Gastrocnemius medialis (tissue), 4 donors: Measurements from ENCODE around the gene PROM2. TPM values are rescaled to one million over a fixed set of nuclear protein-coding genes. Genes with fewer than 3 reads are reported as not detected.

Experiments used
- ATAC-seq, 2 donors: fragments of 150-250 bp; one replicate each; pipeline ENCODE4 v1.9.1; 2016
- DNase-seq, 2 donors: peaks; one replicate each; pipeline ENCODE4 v3.0.0-alpha.2; 2019
- H3K27ac ChIP-seq, 4 donors: fragments of 200-600 bp; sonication (generic); 1 replicate in 1 of 4; 2 replicates in 3 of 4; pipeline ENCODE4 v1.5.1; 2016 to 2018; ENCODE audit warnings: mild to moderate bottlenecking in 2 of 4, moderate library complexity in 1 of 4
- H3K27me3 ChIP-seq, 3 donors: fragments of 200-600 bp; sonication (generic) in 2 of 3; 1 replicate in 1 of 3; 2 replicates in 2 of 3; pipeline versions ENCODE4 v1.5.1 to v1.6.0; 2016 to 2019; ENCODE audit warnings: mild to moderate bottlenecking in 1 of 3, moderate library complexity in 1 of 3
- H3K36me3 ChIP-seq, 2 donors: fragments of 200-600 bp; sonication (generic) in 1 of 2; one replicate each; pipeline ENCODE4 v1.5.1; 2017 to 2018
- H3K4me1 ChIP-seq, 2 donors: fragments of 200-600 bp; sonication (generic) in 1 of 2; one replicate each; pipeline ENCODE4 v1.5.1; 2016 to 2017; ENCODE audit warnings: mild to moderate bottlenecking in 2 of 2
- H3K4me3 ChIP-seq, 4 donors: fragments of 200-600 bp; sonication (generic) in 3 of 4; 1 replicate in 1 of 4; 2 replicates in 3 of 4; pipeline ENCODE4 v1.5.1; 2016 to 2019; ENCODE audit warnings: mild to moderate bottlenecking in 2 of 4
- H3K9me3 ChIP-seq, 3 donors: fragments of 200-600 bp; sonication (generic) in 2 of 3; 1 replicate in 1 of 3; 2 replicates in 2 of 3; pipeline ENCODE4 v1.5.1; 2016 to 2019
- POLR2A ChIP-seq, 2 donors: fragments of 450-650 bp; IDR thresholded peaks; one replicate each; pipeline ENCODE4 v1.6.1; 2017; ENCODE audit warnings: antibody characterized with exemption in 2 of 2, mild to moderate bottlenecking in 2 of 2, moderate library complexity in 2 of 2
- in situ Hi-C, 4 donors: fragments of 200-750 bp; cut with MboI; loops; one replicate each; pipeline versions ENCODE4 v1.15.0 to v1.8.0; 2017; ENCODE audit warnings: low sequenced_read_pairs in 4 of 4
- intact Hi-C: fragments of 100-400 bp; cut with DNase I; formaldehyde crosslinking; loops from one replicate; pipeline ENCODE4 v1.15.1; 2023; ENCODE audit warnings: low total_unique reads
- total RNA-seq, 4 donors: library from RNA; depleted of rRNA; stranded (reverse); fragments of >200 nt; gene quantifications; one replicate each; pipeline versions ENCODE4 v1.1.0 to v1.2.3, GENCODE V29; 2016
- TF ChIP-seq, protein P1 (sequence below), 5 experiments: fragments of 450-650 bp in 3 of 5; fragments of 200-600 bp in 2 of 5; sonication (generic) in 2 of 5; IDR thresholded peaks in 4 of 5; conservative IDR thresholded peaks in 1 of 5; 1 replicate in 4 of 5; 2 replicates in 1 of 5; pipeline ENCODE4 v1.5.1; 2016 to 2019; ENCODE audit warnings: antibody characterized with exemption in 5 of 5, mild to moderate bottlenecking in 3 of 5, moderate library complexity in 3 of 5

Gene PROM2
- total RNA-seq, 4 donors from 2014 or later: 0.33 to 0.46 TPM; not detected in 2

DNA sequence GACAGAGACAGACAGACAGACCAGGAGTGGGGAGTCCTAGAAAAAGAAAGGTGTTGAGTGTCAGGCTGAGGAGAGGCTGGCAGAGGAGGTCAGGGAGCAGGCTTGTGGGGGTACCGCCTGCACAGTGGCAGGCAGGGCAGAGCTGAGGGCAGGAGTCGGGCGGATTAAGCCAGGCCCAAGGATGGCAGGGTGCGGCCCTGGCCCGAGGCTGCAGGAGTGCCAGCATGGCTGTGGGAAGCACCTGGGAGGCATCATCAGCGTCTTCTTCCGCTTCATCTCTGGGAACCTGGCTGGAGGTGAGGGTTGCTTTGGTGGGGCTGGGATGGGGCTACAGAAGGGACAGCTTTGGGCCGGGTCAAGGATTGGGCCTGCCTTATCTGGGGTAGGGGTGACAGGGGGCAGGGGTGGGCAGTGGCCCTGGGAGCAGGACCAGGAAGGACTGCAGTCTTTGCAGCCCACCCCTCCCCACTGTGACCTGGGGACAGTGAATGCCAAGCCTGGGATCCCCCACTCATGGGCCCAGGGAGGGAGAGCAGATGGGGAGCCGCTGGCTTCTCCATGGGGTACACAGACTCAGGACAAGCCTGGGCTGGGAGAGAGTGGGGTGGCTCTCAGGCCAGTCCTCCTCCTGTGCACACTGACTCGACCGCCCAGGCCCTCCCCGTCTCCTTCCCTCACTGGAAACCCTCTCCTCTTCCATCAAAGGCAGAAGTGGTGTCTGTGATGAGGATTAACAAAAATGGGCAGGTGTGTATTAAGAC is 43.6 kb downstream of the PROM2 start:
- no peak overlapping the region for H3K27ac ChIP-seq
- H3K36me3 ChIP-seq: no peaks in the 10 kb centered on the region
- H3K4me3 ChIP-seq: no peak overlapping the region
- DNase-seq: no peak
- TF ChIP-seq, protein P1, sequence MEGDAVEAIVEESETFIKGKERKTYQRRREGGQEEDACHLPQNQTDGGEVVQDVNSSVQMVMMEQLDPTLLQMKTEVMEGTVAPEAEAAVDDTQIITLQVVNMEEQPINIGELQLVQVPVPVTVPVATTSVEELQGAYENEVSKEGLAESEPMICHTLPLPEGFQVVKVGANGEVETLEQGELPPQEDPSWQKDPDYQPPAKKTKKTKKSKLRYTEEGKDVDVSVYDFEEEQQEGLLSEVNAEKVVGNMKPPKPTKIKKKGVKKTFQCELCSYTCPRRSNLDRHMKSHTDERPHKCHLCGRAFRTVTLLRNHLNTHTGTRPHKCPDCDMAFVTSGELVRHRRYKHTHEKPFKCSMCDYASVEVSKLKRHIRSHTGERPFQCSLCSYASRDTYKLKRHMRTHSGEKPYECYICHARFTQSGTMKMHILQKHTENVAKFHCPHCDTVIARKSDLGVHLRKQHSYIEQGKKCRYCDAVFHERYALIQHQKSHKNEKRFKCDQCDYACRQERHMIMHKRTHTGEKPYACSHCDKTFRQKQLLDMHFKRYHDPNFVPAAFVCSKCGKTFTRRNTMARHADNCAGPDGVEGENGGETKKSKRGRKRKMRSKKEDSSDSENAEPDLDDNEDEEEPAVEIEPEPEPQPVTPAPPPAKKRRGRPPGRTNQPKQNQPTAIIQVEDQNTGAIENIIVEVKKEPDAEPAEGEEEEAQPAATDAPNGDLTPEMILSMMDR (IDR thresholded peaks at IDR 0.05 in 4 of 5, conservative IDR thresholded peaks at IDR 0.05 in 1 of 5): no peak
- TF ChIP-seq POLR2A (IDR thresholded peaks at IDR 0.05): no peak
- in situ Hi-C loops: no loop called here
- intact Hi-C loops: no loop called here
- H3K27me3 ChIP-seq: peaks cover 0 to 5% (median 0%) of the 10 kb centered on the region in 3 donors
- ATAC-seq: no peak
- no peaks in the 10 kb centered on the region for H3K9me3 ChIP-seq
- no peaks in the 10 kb centered on the region for H3K4me1 ChIP-seq

DNA sequence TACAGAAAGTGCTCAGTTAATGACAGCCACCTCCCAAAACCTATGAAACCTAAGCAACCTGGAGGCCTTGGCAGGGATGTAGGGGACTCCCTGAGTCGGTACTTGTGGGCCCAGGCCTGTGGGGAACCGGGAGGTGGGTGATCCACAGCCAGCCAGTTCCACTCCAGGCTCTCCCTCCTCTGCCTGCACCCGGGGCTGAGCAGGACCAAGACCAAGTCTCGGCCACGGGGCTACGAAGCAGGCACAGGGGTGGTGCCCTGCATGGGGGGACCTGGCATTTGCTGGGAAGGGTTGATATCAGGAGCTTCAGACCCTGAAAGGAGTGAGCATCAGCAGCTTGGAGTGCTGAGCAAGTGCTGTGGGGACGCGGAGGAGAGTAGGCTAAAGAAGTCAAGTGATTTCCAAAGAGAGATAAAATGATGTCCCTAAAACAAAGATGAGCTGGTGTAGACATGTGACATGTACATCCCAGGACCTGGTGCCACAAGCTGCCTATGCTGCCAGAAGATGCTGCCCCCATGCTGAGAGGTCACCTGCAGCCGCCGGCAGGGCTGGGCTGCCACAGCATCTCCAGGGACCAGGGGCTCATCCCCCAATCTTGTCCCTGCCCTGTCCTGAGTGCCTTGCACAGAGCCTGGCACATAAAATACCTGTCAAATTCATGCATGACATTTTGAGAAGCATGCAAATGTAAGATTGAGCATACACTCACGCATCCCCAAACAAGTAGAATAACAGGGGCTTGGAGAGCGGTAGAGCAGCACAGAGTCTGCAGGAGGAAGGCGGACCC is 44.4 kb downstream of the PROM2 start:
- intact Hi-C loops: no loop called here
- in situ Hi-C loops: no loop called here

DNA sequence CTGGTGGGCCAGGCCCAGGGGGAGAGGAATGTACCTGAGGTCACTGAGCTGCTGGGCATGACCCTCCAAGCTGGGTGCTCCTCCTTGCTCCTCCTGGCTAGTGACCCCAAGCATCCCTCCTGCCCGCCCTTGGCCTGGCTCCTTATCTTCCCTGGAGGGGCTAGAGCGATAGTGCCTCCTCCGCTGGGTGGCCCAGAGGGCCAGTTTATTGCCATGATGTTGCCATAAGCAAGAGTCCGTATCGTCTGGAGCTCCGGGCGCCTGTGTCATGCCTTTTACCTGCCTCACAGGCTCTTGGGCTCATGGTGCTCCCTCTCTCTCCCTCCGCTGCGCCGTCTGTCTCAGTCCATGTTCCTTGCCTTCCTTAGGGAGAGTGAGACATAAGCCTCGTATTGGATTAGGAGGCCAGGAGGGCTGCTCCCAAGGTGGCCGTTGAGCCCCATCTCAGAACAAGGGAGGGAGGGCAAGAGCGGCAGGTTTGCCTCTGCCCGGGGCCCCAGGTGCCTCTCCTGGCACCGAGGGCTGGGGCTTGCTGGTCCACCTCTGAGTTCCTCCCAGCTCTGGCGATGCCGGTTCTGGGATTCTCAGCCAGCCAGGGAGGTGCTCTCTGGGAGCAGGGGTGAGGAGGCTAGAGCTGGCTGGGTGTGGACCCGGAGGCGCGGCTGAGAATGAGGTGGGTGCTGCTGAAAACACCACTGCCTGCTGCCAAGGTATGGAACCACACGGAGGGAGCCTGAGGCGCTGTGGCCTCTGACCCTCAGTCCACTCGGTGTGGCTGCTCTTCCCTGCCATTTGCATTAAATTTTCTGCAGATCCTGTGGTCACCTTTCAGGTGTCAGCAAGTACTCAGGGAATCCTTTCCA is 45.5 kb downstream of the PROM2 start:
- no peaks in the 10 kb centered on the region for H3K9me3 ChIP-seq
- H3K27ac ChIP-seq: no peak overlapping the region
- TF ChIP-seq, protein P1 (IDR thresholded peaks at IDR 0.05 in 4 of 5, conservative IDR thresholded peaks at IDR 0.05 in 1 of 5): no peak
- no peak for TF ChIP-seq POLR2A (IDR thresholded peaks at IDR 0.05)
- no peaks in the 10 kb centered on the region for H3K27me3 ChIP-seq
- intact Hi-C loops: no loop called here
- no peak overlapping the region for H3K4me3 ChIP-seq
- in situ Hi-C loops: no loop called here
- ATAC-seq (no peak), DNase-seq (no peak)
- no peaks in the 10 kb centered on the region for H3K4me1 ChIP-seq
- no peaks in the 10 kb centered on the region for H3K36me3 ChIP-seq

More for the DNA sequence above, 44.4 kb downstream of the PROM2 start:
- no peak overlapping the region for H3K27ac ChIP-seq
- TF ChIP-seq, protein P1 (IDR thresholded peaks at IDR 0.05 in 4 of 5, conservative IDR thresholded peaks at IDR 0.05 in 1 of 5): no peak
- TF ChIP-seq POLR2A (IDR thresholded peaks at IDR 0.05): no peak
- no peaks in the 10 kb centered on the region for H3K4me1 ChIP-seq
- ATAC-seq (no peak), DNase-seq (no peak)
- H3K9me3 ChIP-seq: no peaks in the 10 kb centered on the region
- H3K36me3 ChIP-seq: no peaks in the 10 kb centered on the region
- H3K4me3 ChIP-seq: no peak overlapping the region
- peaks cover 0 to 2% (median 0%) of the 10 kb centered on the region in 3 donors for H3K27me3 ChIP-seq

DNA sequence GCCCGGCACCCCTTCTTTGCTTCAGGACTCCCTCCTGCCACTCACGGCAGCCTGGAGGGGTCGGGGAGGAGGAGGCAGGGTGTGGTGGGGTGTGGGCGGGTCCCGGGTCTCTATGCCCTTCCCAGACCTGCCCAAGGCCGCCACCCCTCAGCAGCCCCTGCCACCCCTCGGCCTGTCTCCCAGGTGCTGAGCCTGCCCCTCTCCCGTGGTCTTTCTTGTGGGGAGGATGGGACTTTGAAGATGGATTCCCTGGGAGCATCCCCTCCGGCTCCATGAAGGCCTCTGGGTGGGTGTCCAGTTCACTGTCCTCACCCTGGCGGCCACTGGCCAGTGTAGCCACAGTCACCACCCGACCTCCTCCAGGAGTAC is 46.1 kb downstream of the PROM2 start:
- Histone ChIP-seq H3K27ac (no peak overlapping the region), H3K4me3 (no peak overlapping the region), H3K4me1 (no peaks in the 10 kb centered on the region), H3K36me3 (no peaks in the 10 kb centered on the region), H3K9me3 (no peaks in the 10 kb centered on the region), H3K27me3 (no peaks in the 10 kb centered on the region)
- in situ Hi-C loops: no loop called here
- ATAC-seq: no peak
- no peak for TF ChIP-seq POLR2A (IDR thresholded peaks at IDR 0.05)
- TF ChIP-seq, protein P1 (IDR thresholded peaks at IDR 0.05 in 4 of 5, conservative IDR thresholded peaks at IDR 0.05 in 1 of 5): no peak
- no peak for DNase-seq
- intact Hi-C loops: no loop called here
